ENCODE data around the gene CNTLN.

Gene CNTLN

GRCh38 chr9:17462869-17463464 is 328.1 kb downstream of the CNTLN start:
- peak; percentile 36; the same call in 1 of the 2 replicates for TF ChIP-seq CTCF (IDR thresholded peaks at IDR 0.05; ENCODE audit: low read depth, low read length)
- H3K4me3 ChIP-seq (ENCODE audit: low read depth, low read length), result no peak overlapping the region

DNA sequence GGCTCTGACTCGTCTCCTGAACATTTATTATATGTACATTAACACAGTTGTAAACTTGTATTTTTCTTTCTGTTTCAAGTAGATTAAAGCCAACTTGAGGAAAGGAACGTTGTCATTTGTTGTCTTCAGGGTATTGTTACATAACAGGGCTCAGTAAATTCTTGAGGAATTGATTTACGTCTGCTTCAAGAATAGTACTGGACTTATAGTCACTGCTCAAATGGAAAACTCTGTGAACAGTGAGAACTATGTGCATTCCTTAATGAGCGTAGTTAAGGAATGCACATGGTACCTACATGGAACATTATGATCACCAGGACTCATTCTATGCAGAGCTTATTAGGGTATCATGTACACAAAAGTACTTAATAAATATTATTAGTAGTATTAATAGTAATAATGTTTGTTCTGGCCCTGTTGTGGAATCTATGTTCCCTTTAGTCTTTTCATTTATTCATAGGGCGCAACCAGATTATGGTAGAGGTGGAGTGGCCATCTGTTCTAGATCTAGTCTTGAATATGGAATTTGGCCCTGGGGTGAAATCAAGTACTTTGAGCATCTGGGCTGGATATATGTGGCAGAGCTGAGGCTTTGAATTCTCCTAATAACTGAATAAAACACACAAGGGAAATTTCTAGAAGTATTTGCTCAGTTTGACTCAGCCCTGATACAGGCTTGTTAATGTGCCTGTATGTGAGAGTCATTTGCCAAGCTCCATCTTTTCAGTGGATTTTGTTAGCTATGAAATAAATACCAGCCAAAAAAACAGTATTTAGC is 335.4 kb downstream of the CNTLN start:
- no peak overlapping the region for H3K4me3 ChIP-seq (ENCODE audit: low read depth, low read length)
- TF ChIP-seq CTCF (IDR thresholded peaks at IDR 0.05; ENCODE audit: low read depth, low read length), result no peak

- H3K4me3 ChIP-seq (ENCODE audit: low read depth, low read length), result no peak overlapping the region
These were observed 337.3 kb downstream of the CNTLN start for GRCh38 chr9:17472126-17472525.

DNA sequence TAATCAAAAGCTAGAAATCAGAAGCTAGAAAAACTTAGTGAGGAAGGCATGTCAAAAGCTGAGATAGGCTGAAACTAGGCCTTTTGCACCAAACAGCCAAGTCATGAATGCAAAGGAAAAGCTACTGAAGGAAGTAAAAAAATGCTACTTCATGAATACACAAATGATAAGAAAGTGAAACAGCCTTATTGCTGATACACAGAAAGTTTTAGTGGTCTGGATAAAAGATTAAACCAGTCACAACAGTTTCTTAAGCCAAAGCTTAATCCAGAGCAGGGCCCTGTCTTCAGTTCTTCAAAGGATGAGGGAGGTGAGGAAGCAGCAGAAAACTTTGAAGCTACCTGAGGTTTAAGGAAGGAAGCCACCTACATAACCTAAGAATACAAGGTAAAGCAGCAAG is 341.6 kb downstream of the CNTLN start:
- TF ChIP-seq CTCF (IDR thresholded peaks at IDR 0.05; ENCODE audit: low read depth, low read length), result no peak

More at GRCh38 chr9:17472126-17472525, 337.3 kb downstream of the CNTLN start:
- no peak for TF ChIP-seq CTCF (IDR thresholded peaks at IDR 0.05; ENCODE audit: low read depth, low read length)

GRCh38 chr9:17477816-17478215 is 343.0 kb downstream of the CNTLN start:
- TF ChIP-seq CTCF (IDR thresholded peaks at IDR 0.05; ENCODE audit: low read depth, low read length), result no peak
- H3K4me3 ChIP-seq (ENCODE audit: low read depth, low read length), result no peak overlapping the region

More for the DNA sequence above, 341.6 kb downstream of the CNTLN start:
- H3K4me3 ChIP-seq (ENCODE audit: low read depth, low read length), result no peak overlapping the region

DNA sequence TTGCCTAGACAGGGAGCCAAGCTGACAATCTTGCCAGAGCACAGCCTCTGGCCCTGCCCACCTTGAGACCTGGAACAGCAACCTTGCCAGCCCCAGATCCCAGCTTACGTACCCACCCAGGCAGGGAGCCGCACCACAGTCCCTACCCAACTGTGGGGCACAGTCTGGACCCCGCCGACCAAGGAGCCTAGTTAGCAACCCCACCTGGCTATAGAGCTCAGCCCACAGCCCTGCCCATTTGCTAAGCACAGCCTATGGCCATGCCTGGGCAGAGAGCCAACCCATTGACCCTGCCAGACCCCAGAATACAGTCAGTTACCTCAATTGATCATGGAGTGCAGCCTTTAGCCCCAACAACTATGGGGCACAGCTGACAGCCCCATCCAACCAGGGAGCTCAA is 346.1 kb downstream of the CNTLN start:
- TF ChIP-seq CTCF (IDR thresholded peaks at IDR 0.05; ENCODE audit: low read depth, low read length), result no peak
- no peak overlapping the region for H3K4me3 ChIP-seq (ENCODE audit: low read depth, low read length)

DNA sequence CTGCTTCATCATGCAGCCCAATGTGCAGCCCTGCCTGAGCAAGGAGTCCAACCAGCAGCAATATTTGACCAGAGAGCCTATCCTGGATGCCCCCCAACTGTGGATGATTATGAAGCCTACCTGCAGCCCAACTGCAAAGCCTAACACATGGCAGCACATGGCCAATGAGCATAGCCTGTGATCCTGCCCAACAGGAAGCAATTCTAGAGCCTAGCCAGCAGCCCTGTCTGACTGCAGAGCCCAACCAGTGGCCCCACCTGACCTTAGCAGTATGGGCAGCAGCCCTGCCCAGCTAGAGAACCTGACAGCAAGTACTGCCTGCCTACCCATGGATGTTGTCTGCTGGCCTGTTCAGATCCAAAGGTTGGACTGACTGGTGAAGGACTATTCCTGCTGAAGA is 346.7 kb downstream of the CNTLN start:
- no peak for TF ChIP-seq CTCF (IDR thresholded peaks at IDR 0.05; ENCODE audit: low read depth, low read length)
- no peak overlapping the region for H3K4me3 ChIP-seq (ENCODE audit: low read depth, low read length)

Data from WI38 (cell line).